ENCODE results near the gene PDK4.

The PDK4 gene

GRCh38 chr7:95583834-95584621 lies 12.3 kb downstream of the PDK4 start:
- DNase-seq = no peak
- no peaks in the 10 kb centered on the region for H3K9me3 ChIP-seq
- no peaks in the 10 kb centered on the region for H3K36me3 ChIP-seq
- TF ChIP-seq CTCF (IDR thresholded peaks at IDR 0.05; ENCODE audit: low read depth, low read length) = no peak
- no peaks in the 10 kb centered on the region; the same call in 1 of the 2 replicates for H3K27me3 ChIP-seq
- H3K4me1 ChIP-seq = no peaks in the 10 kb centered on the region
- H3K4me3 ChIP-seq (ENCODE audit: low read depth, low read length) = no peak overlapping the region

- no peak for DNase-seq
- Histone ChIP-seq H3K36me3 (no peaks in the 10 kb centered on the region), H3K4me3 (ENCODE audit: low read depth, low read length) (no peak overlapping the region), H3K27me3 (no peaks in the 10 kb centered on the region; the same call in 1 of the 2 replicates), H3K4me1 (no peaks in the 10 kb centered on the region), H3K9me3 (no peaks in the 10 kb centered on the region)
- no peak for TF ChIP-seq CTCF (IDR thresholded peaks at IDR 0.05; ENCODE audit: low read depth, low read length)
These were observed 13.6 kb downstream of the PDK4 start for GRCh38 chr7:95582578-95583293.

DNA sequence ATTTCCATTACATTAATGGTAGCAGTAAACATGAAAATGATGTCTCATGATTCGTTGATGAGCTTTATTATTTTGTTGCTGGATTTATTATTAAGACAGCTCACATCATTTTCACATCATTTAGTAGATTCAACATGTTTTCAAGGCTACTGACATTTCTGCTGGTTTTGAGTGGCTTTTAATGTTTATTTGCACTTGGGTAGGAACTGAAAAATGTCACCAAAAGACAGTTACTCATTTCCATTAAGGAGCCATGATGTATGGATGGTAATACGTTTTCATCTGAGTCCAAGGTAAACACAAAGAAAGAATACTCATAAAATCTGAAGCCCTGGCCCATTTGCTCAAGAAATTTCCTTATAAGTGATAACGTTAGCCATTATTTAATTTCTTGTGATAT lies 14.8 kb downstream of the PDK4 start:
- no peaks in the 10 kb centered on the region for H3K36me3 ChIP-seq
- no peaks in the 10 kb centered on the region; the same call in 1 of the 2 replicates for H3K27me3 ChIP-seq
- no peak for TF ChIP-seq CTCF (IDR thresholded peaks at IDR 0.05; ENCODE audit: low read depth, low read length)
- no peaks in the 10 kb centered on the region for H3K4me1 ChIP-seq
- DNase-seq = no peak
- no peaks in the 10 kb centered on the region for H3K9me3 ChIP-seq
- H3K4me3 ChIP-seq (ENCODE audit: low read depth, low read length) = no peak overlapping the region

- H3K9me3 ChIP-seq = no peaks in the 10 kb centered on the region
- no peak for DNase-seq
- no peaks in the 10 kb centered on the region; the same call in 1 of the 2 replicates for H3K27me3 ChIP-seq
- H3K4me1 ChIP-seq = no peaks in the 10 kb centered on the region
- no peak for TF ChIP-seq CTCF (IDR thresholded peaks at IDR 0.05; ENCODE audit: low read depth, low read length)
- no peak overlapping the region for H3K4me3 ChIP-seq (ENCODE audit: low read depth, low read length)
- no peaks in the 10 kb centered on the region for H3K36me3 ChIP-seq
These were observed 17.0 kb downstream of the PDK4 start for GRCh38 chr7:95579318-95579717.

GRCh38 chr7:95578299-95578855 lies 17.9 kb downstream of the PDK4 start:
- no peak overlapping the region for H3K4me3 ChIP-seq (ENCODE audit: low read depth, low read length)
- H3K4me1 ChIP-seq = no peaks in the 10 kb centered on the region
- H3K27me3 ChIP-seq = no peaks in the 10 kb centered on the region; the same call in 1 of the 2 replicates
- no peak for TF ChIP-seq CTCF (IDR thresholded peaks at IDR 0.05; ENCODE audit: low read depth, low read length)
- H3K9me3 ChIP-seq = no peaks in the 10 kb centered on the region
- no peaks in the 10 kb centered on the region for H3K36me3 ChIP-seq
- DNase-seq = no peak
